DND-41 (cell line): ENCODE results near the gene SCTR.

Source experiments
- ATAC-seq: fragments of 200-7000 bp; cut with Tn5 transposase; 3 replicates; pipeline ENCODE4 v1.9.1; 2021; ENCODE audit warnings: low read depth; ENCODE audit not compliant: insufficient read depth
- DNase-seq: peaks from one replicate; pipeline ENCODE4 v3.0.0-alpha.2; 2020
- H2AFZ ChIP-seq: 2 replicates; pipeline ENCODE4 v1.6.0; 2012; ENCODE audit warnings: low read depth, low read length
- H3K27ac ChIP-seq: 2 replicates; pipeline ENCODE4 v1.5.1; 2012; ENCODE audit warnings: low read length, inconsistent platforms
- H3K27me3 ChIP-seq: fragments of 200-600 bp; sonication (generic); 2 replicates; pipeline ENCODE4 v1.6.0; 2012; ENCODE audit warnings: low read length, mild to moderate bottlenecking, inconsistent platforms; ENCODE audit not compliant: insufficient read depth, poor library complexity
- H3K36me3 ChIP-seq: 2 replicates; pipeline ENCODE4 v1.5.1; 2012; ENCODE audit warnings: low read length, inconsistent platforms; ENCODE audit not compliant: insufficient read depth
- H3K4me1 ChIP-seq: 2 replicates; pipeline ENCODE4 v1.5.1; 2012; ENCODE audit warnings: mild to moderate bottlenecking, low read length; ENCODE audit not compliant: insufficient read depth
- H3K4me2 ChIP-seq: 2 replicates; pipeline ENCODE4 v1.6.0; 2012; ENCODE audit warnings: mild to moderate bottlenecking, moderate library complexity, low read length, inconsistent platforms; ENCODE audit not compliant: insufficient read depth
- H3K4me3 ChIP-seq, 2 experiments: fragments of 200-600 bp in 1 of 2; shearing (Covaris generic) in 1 of 2; 2 replicates each; pipeline ENCODE4 v1.5.1; 2012 to 2016; ENCODE audit warnings: inconsistent platforms in 2 of 2, low read length in 2 of 2, mild to moderate bottlenecking in 2 of 2, low read depth in 1 of 2, moderate library complexity in 1 of 2
- H3K79me2 ChIP-seq: 2 replicates; pipeline ENCODE4 v1.6.0; 2012; ENCODE audit warnings: low read length, inconsistent platforms; ENCODE audit not compliant: insufficient read depth
- H3K9ac ChIP-seq: 2 replicates; pipeline ENCODE4 v1.6.0; 2012; ENCODE audit warnings: low read depth, mild to moderate bottlenecking, inconsistent platforms, low read length, moderate library complexity
- H3K9me3 ChIP-seq: 2 replicates; pipeline ENCODE4 v1.5.1; 2012; ENCODE audit warnings: low read length, moderate library complexity, mild to moderate bottlenecking, inconsistent platforms; ENCODE audit not compliant: insufficient read depth, severe bottlenecking
- H4K20me1 ChIP-seq: 2 replicates; pipeline ENCODE4 v1.6.0; 2012; ENCODE audit warnings: low read length; ENCODE audit not compliant: insufficient read depth
- EZH2 ChIP-seq: IDR thresholded peaks from 3 replicates; pipeline ENCODE4 v1.6.1; 2012; ENCODE audit warnings: borderline replicate concordance, low read depth, mild to moderate bottlenecking, moderate library complexity, low read length, inconsistent platforms; ENCODE audit not compliant: severe bottlenecking
- TF ChIP-seq, protein P1 (sequence below): IDR thresholded peaks from 2 replicates; pipeline ENCODE4 v1.5.1; 2012; ENCODE audit warnings: borderline replicate concordance, low read length, moderate library complexity, mild to moderate bottlenecking; ENCODE audit not compliant: poor library complexity, severe bottlenecking; ENCODE audit errors: extremely low read depth

The SCTR gene

DNA sequence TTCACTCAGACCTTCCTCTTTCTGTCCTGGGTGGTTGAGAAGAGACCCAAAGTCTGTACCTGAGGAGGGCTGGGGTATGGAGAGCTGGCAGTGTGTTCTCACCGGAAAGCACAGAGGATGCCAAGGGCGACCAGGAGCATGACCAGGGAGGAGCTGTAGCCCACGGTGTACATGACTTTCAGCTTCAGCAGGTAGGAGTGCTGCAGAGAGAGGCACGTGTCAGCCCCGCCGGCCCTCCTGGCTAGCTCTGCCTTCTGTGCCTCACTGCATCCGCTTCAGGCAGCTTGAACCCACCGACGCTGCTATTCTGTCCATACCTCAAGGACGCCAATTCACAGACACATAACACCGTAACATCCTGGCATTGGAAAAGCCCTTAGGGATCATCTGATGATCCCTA lies 58.6 kb downstream of the SCTR start:
- Histone ChIP-seq H3K4me1 (no peaks in the 10 kb centered on the region), H3K27ac (no peak overlapping the region), H2AFZ (no peak overlapping the region), H3K36me3 (no peaks in the 10 kb centered on the region), H3K79me2 (no peaks in the 10 kb centered on the region), H4K20me1 (peaks cover 3% of the 10 kb centered on the region; the same call in 1 of the 2 replicates), H3K9me3 (no peaks in the 10 kb centered on the region), H3K9ac (no peak overlapping the region), H3K27me3 (peaks cover 9% of the 10 kb centered on the region), H3K4me2 (no peak overlapping the region), H3K4me3 (no peak overlapping the region)
- no peak for ATAC-seq
- no peak for DNase-seq
- TF ChIP-seq, protein P1, sequence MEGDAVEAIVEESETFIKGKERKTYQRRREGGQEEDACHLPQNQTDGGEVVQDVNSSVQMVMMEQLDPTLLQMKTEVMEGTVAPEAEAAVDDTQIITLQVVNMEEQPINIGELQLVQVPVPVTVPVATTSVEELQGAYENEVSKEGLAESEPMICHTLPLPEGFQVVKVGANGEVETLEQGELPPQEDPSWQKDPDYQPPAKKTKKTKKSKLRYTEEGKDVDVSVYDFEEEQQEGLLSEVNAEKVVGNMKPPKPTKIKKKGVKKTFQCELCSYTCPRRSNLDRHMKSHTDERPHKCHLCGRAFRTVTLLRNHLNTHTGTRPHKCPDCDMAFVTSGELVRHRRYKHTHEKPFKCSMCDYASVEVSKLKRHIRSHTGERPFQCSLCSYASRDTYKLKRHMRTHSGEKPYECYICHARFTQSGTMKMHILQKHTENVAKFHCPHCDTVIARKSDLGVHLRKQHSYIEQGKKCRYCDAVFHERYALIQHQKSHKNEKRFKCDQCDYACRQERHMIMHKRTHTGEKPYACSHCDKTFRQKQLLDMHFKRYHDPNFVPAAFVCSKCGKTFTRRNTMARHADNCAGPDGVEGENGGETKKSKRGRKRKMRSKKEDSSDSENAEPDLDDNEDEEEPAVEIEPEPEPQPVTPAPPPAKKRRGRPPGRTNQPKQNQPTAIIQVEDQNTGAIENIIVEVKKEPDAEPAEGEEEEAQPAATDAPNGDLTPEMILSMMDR, result no peak
- no peak for TF ChIP-seq EZH2

DNA sequence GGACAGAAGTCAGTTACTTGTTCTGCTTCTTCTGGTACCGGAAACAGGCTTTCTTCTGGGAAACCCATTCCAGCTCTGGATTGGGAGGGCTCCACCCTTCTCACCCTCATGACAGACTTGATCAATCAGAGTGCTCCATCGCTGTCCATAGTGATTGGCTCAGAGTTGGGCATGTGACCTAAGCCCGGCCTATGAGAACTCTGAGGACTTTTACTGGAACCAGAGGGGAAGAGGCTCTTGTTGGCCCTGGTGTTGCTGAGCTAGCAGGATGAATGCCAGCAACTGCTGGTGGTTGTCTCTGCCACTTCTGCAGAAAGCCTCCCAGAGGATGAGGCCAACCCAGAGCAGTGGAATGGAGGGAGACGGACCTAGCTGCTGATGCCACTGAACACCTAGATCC lies 59.3 kb downstream of the SCTR start:
- no peaks in the 10 kb centered on the region for H3K4me1 ChIP-seq
- no peak overlapping the region for H3K4me3 ChIP-seq
- H3K27ac ChIP-seq, result no peak overlapping the region
- H3K4me2 ChIP-seq, result no peak overlapping the region
- H3K9ac ChIP-seq, result no peak overlapping the region
- no peaks in the 10 kb centered on the region for H3K36me3 ChIP-seq
- H3K79me2 ChIP-seq, result no peaks in the 10 kb centered on the region
- ATAC-seq (no peak), DNase-seq (no peak)
- TF ChIP-seq EZH2, result no peak
- TF ChIP-seq, protein P1, result no peak
- H3K27me3 ChIP-seq, result peaks cover 9% of the 10 kb centered on the region
- H2AFZ ChIP-seq, result no peak overlapping the region
- no peaks in the 10 kb centered on the region for H3K9me3 ChIP-seq
- H4K20me1 ChIP-seq, result peaks cover 3% of the 10 kb centered on the region; the same call in 1 of the 2 replicates

DNA sequence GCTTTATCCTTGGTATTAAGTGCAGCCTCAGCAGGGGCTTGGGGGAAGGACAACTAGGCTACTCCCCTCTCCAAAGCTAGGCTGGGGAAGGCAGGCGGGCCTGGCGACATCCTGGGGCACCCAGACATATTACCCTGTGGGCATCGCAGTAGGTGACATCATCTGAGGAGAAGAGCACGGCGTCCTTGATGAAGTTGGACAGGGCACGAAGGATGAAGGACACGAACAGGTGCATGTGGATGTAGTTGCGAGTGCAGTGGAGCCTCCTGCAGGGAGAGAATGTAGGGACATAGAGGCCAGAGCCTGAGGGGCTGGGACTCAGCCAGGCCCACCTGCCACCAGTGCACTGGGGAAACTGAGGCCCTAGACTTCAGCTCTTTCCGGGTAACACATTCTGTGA lies 60.3 kb downstream of the SCTR start:
- no peak for ATAC-seq
- H3K79me2 ChIP-seq, result no peaks in the 10 kb centered on the region
- H3K27me3 ChIP-seq, result peaks cover 9% of the 10 kb centered on the region
- H3K9me3 ChIP-seq, result no peaks in the 10 kb centered on the region
- H3K36me3 ChIP-seq, result no peaks in the 10 kb centered on the region
- no peak overlapping the region for H3K9ac ChIP-seq
- H3K4me1 ChIP-seq, result no peaks in the 10 kb centered on the region
- H3K27ac ChIP-seq, result no peak overlapping the region
- no peak overlapping the region for H3K4me2 ChIP-seq
- TF ChIP-seq, protein P1, result no peak
- no peak for TF ChIP-seq EZH2
- DNase-seq, result no peak
- H2AFZ ChIP-seq, result no peak overlapping the region
- no peak overlapping the region for H3K4me3 ChIP-seq
- peaks cover 3% of the 10 kb centered on the region; the same call in 1 of the 2 replicates for H4K20me1 ChIP-seq

DNA sequence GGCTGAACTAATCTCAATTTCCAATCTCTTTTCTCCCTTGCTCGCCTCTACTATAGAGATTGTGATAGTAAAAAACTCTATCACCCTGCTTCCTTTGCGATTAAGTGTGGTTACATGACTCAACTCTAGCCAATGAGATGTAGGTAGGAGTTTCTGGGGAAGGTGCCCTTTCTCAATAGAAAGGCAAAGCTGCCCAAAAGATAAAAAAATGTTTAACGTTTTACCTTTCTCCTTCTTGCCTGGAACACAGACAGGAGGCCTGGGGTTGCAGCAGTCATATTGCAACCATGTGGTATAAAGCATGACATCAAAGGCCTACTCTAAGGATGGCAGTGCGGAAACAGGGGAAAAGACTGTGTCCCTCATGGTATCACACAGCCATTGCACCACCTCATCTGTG lies 61.1 kb downstream of the SCTR start:
- Histone ChIP-seq H3K4me3 (no peak overlapping the region), H3K79me2 (no peaks in the 10 kb centered on the region), H3K27me3 (peaks cover 2% of the 10 kb centered on the region), H3K9me3 (no peaks in the 10 kb centered on the region), H4K20me1 (peaks cover 3% of the 10 kb centered on the region; the same call in 1 of the 2 replicates), H3K36me3 (no peaks in the 10 kb centered on the region), H3K4me2 (no peak overlapping the region), H3K9ac (no peak overlapping the region), H3K4me1 (no peaks in the 10 kb centered on the region), H2AFZ (no peak overlapping the region), H3K27ac (no peak overlapping the region)
- ATAC-seq (no peak), DNase-seq (no peak)
- TF ChIP-seq, protein P1, result no peak
- no peak for TF ChIP-seq EZH2
